ENCODE results near the gene DIPK1A. TPM values are rescaled to one million over a fixed set of nuclear protein-coding genes. Genes with fewer than 3 reads are reported as not detected.

Gene DIPK1A
- total RNA-seq, 1 donor from 2014 or later: 7.2 TPM

GRCh38 chr1:92845908-92846307 is 115.4 kb downstream of the DIPK1A start:
- TF ChIP-seq CTCF (IDR thresholded peaks at IDR 0.05; ENCODE audit: partially characterized antibody, unreplicated experiment): no peak
- H3K9me3 Mint-ChIP-seq (ENCODE audit: unreplicated experiment): peaks cover 1% of the 10 kb centered on the region
- H3K4me3 Mint-ChIP-seq (ENCODE audit: unreplicated experiment): no peak overlapping the region
- no peaks in the 10 kb centered on the region for H3K4me1 Mint-ChIP-seq (ENCODE audit: low read depth, unreplicated experiment)
- H3K36me3 Mint-ChIP-seq (ENCODE audit: unreplicated experiment): no peaks in the 10 kb centered on the region
- no peak for DNase-seq
- H3K27ac Mint-ChIP-seq (ENCODE audit: unreplicated experiment): no peak overlapping the region
- H3K27me3 Mint-ChIP-seq (ENCODE audit: unreplicated experiment): peaks cover 2% of the 10 kb centered on the region

- peaks cover 1% of the 10 kb centered on the region for H3K9me3 Mint-ChIP-seq (ENCODE audit: unreplicated experiment)
- no peak for DNase-seq
- H3K27ac Mint-ChIP-seq (ENCODE audit: unreplicated experiment): no peak overlapping the region
- H3K4me3 Mint-ChIP-seq (ENCODE audit: unreplicated experiment): no peak overlapping the region
- no peak for TF ChIP-seq CTCF (IDR thresholded peaks at IDR 0.05; ENCODE audit: partially characterized antibody, unreplicated experiment)
- H3K4me1 Mint-ChIP-seq (ENCODE audit: low read depth, unreplicated experiment): no peaks in the 10 kb centered on the region
- no peaks in the 10 kb centered on the region for H3K36me3 Mint-ChIP-seq (ENCODE audit: unreplicated experiment)
- H3K27me3 Mint-ChIP-seq (ENCODE audit: unreplicated experiment): peaks cover 2% of the 10 kb centered on the region
Measured at GRCh38 chr1:92844439-92844838, 116.8 kb downstream of the DIPK1A start.

GRCh38 chr1:92843429-92844352 is 117.6 kb downstream of the DIPK1A start:
- Mint-ChIP-seq H3K9me3 (ENCODE audit: unreplicated experiment) (peaks cover 1% of the 10 kb centered on the region), H3K4me1 (ENCODE audit: low read depth, unreplicated experiment) (no peaks in the 10 kb centered on the region), H3K27ac (ENCODE audit: unreplicated experiment) (no peak overlapping the region), H3K4me3 (ENCODE audit: unreplicated experiment) (no peak overlapping the region), H3K36me3 (ENCODE audit: unreplicated experiment) (no peaks in the 10 kb centered on the region), H3K27me3 (ENCODE audit: unreplicated experiment) (peaks cover 2% of the 10 kb centered on the region)
- TF ChIP-seq CTCF (IDR thresholded peaks at IDR 0.05; ENCODE audit: partially characterized antibody, unreplicated experiment): no peak
- DNase-seq: no peak

GRCh38 chr1:92843046-92843423 is 118.2 kb downstream of the DIPK1A start:
- Mint-ChIP-seq H3K27ac (ENCODE audit: unreplicated experiment) (no peak overlapping the region), H3K4me3 (ENCODE audit: unreplicated experiment) (no peak overlapping the region), H3K36me3 (ENCODE audit: unreplicated experiment) (no peaks in the 10 kb centered on the region), H3K4me1 (ENCODE audit: low read depth, unreplicated experiment) (no peaks in the 10 kb centered on the region), H3K9me3 (ENCODE audit: unreplicated experiment) (peaks cover 1% of the 10 kb centered on the region), H3K27me3 (ENCODE audit: unreplicated experiment) (peaks cover 2% of the 10 kb centered on the region)
- DNase-seq: no peak
- no peak for TF ChIP-seq CTCF (IDR thresholded peaks at IDR 0.05; ENCODE audit: partially characterized antibody, unreplicated experiment)
